ENCODE measurements around the gene SRSF9.

DNA sequence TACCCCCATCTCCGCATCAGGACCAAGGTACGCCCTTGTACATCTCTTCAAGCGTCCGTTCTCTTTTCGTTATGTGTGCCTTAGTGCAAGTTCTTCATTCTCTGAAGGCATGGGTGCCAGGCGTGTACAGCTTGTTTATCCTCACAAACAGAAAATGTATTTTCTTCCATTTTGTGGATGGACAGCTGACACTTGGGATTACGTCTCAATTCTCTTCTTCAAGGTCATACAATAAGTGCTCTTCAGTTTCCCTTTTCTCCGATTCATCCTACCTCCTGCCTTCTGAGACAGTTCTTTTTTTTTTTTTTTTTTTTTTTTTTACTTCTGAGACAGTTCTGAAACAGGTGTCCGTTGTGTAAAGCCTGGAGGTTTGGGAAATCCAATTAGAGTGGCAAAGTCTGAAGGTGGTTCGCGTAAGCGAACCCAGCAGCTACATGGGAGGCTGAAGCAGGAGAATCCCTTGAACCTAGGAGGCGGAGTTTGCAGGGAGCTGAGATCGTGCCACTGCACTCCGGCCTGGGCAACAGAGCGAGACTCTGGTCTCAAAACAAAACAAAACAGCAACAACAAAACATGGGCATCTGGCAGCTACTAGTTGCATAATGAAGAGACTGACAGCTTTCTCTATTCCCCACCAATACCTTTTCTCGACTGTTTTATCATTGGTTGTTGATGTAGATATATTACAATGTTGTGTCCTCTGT lies 30.9 kb downstream of the SRSF9 start:
- TF ChIP-seq, protein P1, sequence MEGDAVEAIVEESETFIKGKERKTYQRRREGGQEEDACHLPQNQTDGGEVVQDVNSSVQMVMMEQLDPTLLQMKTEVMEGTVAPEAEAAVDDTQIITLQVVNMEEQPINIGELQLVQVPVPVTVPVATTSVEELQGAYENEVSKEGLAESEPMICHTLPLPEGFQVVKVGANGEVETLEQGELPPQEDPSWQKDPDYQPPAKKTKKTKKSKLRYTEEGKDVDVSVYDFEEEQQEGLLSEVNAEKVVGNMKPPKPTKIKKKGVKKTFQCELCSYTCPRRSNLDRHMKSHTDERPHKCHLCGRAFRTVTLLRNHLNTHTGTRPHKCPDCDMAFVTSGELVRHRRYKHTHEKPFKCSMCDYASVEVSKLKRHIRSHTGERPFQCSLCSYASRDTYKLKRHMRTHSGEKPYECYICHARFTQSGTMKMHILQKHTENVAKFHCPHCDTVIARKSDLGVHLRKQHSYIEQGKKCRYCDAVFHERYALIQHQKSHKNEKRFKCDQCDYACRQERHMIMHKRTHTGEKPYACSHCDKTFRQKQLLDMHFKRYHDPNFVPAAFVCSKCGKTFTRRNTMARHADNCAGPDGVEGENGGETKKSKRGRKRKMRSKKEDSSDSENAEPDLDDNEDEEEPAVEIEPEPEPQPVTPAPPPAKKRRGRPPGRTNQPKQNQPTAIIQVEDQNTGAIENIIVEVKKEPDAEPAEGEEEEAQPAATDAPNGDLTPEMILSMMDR (IDR thresholded peaks at IDR 0.05): no peak
- TF ChIP-seq EP300 (IDR thresholded peaks at IDR 0.05) (no peak), RNF2 (IDR thresholded peaks at IDR 0.05; ENCODE audit: borderline replicate concordance, low read depth) (no peak), ZFP36 (IDR thresholded peaks at IDR 0.05; ENCODE audit: borderline replicate concordance, partially characterized antibody) (no peak), PHF8 (IDR thresholded peaks at IDR 0.05; ENCODE audit: borderline replicate concordance, low read depth) (0 out of 2 replicates have a peak, but pooled peaks have one; percentile 3), MAFK (IDR thresholded peaks at IDR 0.05; ENCODE audit: partially characterized antibody) (no peak), JUN (IDR thresholded peaks at IDR 0.05) (no peak), POLR2AphosphoS2 (conservative IDR thresholded peaks at IDR 0.05; ENCODE audit: low read length) (no peak)
- TF ChIP-seq, protein P2, sequence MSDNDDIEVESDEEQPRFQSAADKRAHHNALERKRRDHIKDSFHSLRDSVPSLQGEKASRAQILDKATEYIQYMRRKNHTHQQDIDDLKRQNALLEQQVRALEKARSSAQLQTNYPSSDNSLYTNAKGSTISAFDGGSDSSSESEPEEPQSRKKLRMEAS (IDR thresholded peaks at IDR 0.05): no peak
- TF ChIP-seq, protein P3, sequence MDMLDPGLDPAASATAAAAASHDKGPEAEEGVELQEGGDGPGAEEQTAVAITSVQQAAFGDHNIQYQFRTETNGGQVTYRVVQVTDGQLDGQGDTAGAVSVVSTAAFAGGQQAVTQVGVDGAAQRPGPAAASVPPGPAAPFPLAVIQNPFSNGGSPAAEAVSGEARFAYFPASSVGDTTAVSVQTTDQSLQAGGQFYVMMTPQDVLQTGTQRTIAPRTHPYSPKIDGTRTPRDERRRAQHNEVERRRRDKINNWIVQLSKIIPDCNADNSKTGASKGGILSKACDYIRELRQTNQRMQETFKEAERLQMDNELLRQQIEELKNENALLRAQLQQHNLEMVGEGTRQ (IDR thresholded peaks at IDR 0.05): no peak
